ENCODE data around the gene TBC1D14.

The TBC1D14 gene

GRCh38 chr4:6873792-6874461 lies 35.7 kb upstream of the TBC1D14 start:
- no peak for TF ChIP-seq TAF1 (IDR thresholded peaks at IDR 0.05; ENCODE audit: borderline replicate concordance, insufficient read depth, low read length)
- TF ChIP-seq SIN3A (IDR thresholded peaks at IDR 0.05; ENCODE audit: borderline replicate concordance, insufficient read depth, low read length) = 0 out of 2 replicates have a peak, but pooled peaks have one; percentile 27
- no peak for TF ChIP-seq FOXP2 (optimal IDR thresholded peaks at IDR 0.05; ENCODE audit: borderline replicate concordance, extremely low read depth, extremely low read length, insufficient read depth)
- TF ChIP-seq REST (IDR thresholded peaks at IDR 0.05; ENCODE audit: insufficient read depth in 1 of 2, low read depth in 2 of 2, low read length in 2 of 2) = no peak

- no peak for TF ChIP-seq POLR2AphosphoS5 (IDR thresholded peaks at IDR 0.05; ENCODE audit: low read depth, low read length)
- no peak for TF ChIP-seq SIN3A (IDR thresholded peaks at IDR 0.05; ENCODE audit: borderline replicate concordance, insufficient read depth, low read length)
- TF ChIP-seq FOXP2 (optimal IDR thresholded peaks at IDR 0.05; ENCODE audit: borderline replicate concordance, extremely low read depth, extremely low read length, insufficient read depth) = no peak
- TF ChIP-seq TAF1 (IDR thresholded peaks at IDR 0.05; ENCODE audit: borderline replicate concordance, insufficient read depth, low read length) = no peak
- no peak for TF ChIP-seq REST (IDR thresholded peaks at IDR 0.05; ENCODE audit: insufficient read depth in 1 of 2, low read depth in 2 of 2, low read length in 2 of 2)
These were observed 34.6 kb upstream of the TBC1D14 start for GRCh38 chr4:6874981-6875380.

GRCh38 chr4:6875431-6875831 lies 34.2 kb upstream of the TBC1D14 start:
- TF ChIP-seq FOXP2 (optimal IDR thresholded peaks at IDR 0.05; ENCODE audit: borderline replicate concordance, extremely low read depth, extremely low read length, insufficient read depth) (no peak), TAF1 (IDR thresholded peaks at IDR 0.05; ENCODE audit: borderline replicate concordance, insufficient read depth, low read length) (no peak), SIN3A (IDR thresholded peaks at IDR 0.05; ENCODE audit: borderline replicate concordance, insufficient read depth, low read length) (no peak), REST (IDR thresholded peaks at IDR 0.05; ENCODE audit: insufficient read depth in 1 of 2, low read depth in 2 of 2, low read length in 2 of 2) (no peak), POLR2AphosphoS5 (IDR thresholded peaks at IDR 0.05; ENCODE audit: low read depth, low read length) (no peak)

- TF ChIP-seq FOXP2 (optimal IDR thresholded peaks at IDR 0.05; ENCODE audit: borderline replicate concordance, extremely low read depth, extremely low read length, insufficient read depth) (no peak), POLR2AphosphoS5 (IDR thresholded peaks at IDR 0.05; ENCODE audit: low read depth, low read length) (no peak)
These were observed 33.2 kb upstream of the TBC1D14 start for GRCh38 chr4:6876440-6876839.

- no peak for TF ChIP-seq FOXP2 (optimal IDR thresholded peaks at IDR 0.05; ENCODE audit: borderline replicate concordance, extremely low read depth, extremely low read length, insufficient read depth)
- no peak for TF ChIP-seq REST (IDR thresholded peaks at IDR 0.05; ENCODE audit: insufficient read depth in 1 of 2, low read depth in 2 of 2, low read length in 2 of 2)
- TF ChIP-seq SIN3A (IDR thresholded peaks at IDR 0.05; ENCODE audit: borderline replicate concordance, insufficient read depth, low read length) = no peak
- TF ChIP-seq TAF1 (IDR thresholded peaks at IDR 0.05; ENCODE audit: borderline replicate concordance, insufficient read depth, low read length) = no peak
These were observed 32.6 kb upstream of the TBC1D14 start for GRCh38 chr4:6877067-6877466.

Data from PFSK-1 (cell line).